KMS-11 (cell line): ENCODE data around the gene ATG4A.

ENCODE experiments used
- H2AFZ ChIP-seq: fragments of 200-600 bp; sonication (generic); 2 replicates; pipeline ENCODE4 v1.6.1; 2016; ENCODE audit warnings: antibody characterized with exemption, mixed run types, low read depth
- H3K27ac ChIP-seq: fragments of 200-600 bp; sonication (generic); 2 replicates; pipeline ENCODE4 v1.6.1; 2016; ENCODE audit warnings: mild to moderate bottlenecking, mixed run types
- H3K27me3 ChIP-seq: fragments of 200-600 bp; sonication (generic); 2 replicates; pipeline ENCODE4 v1.6.1; 2017; ENCODE audit warnings: mild to moderate bottlenecking, low read depth, mixed run types, moderate library complexity; ENCODE audit not compliant: insufficient read depth
- H3K36me3 ChIP-seq: fragments of 200-600 bp; sonication (generic); 2 replicates; pipeline ENCODE4 v1.6.1; 2017; ENCODE audit warnings: mild to moderate bottlenecking, mixed run types; ENCODE audit not compliant: insufficient read depth
- H3K4me1 ChIP-seq: fragments of 200-600 bp; sonication (generic); 2 replicates; pipeline ENCODE4 v1.6.1; 2016; ENCODE audit warnings: mild to moderate bottlenecking, low read depth, mixed run types; ENCODE audit not compliant: poor library complexity, severe bottlenecking
- H3K4me2 ChIP-seq: fragments of 200-600 bp; sonication (generic); 2 replicates; pipeline ENCODE4 v1.7.0; 2016; ENCODE audit warnings: mild to moderate bottlenecking, mixed run types
- H3K4me3 ChIP-seq: fragments of 200-600 bp; sonication (generic); IDR thresholded peaks from 2 replicates; pipeline ENCODE4 v1.6.1; 2017; ENCODE audit warnings: low read depth, low read length, mixed read lengths; ENCODE audit not compliant: insufficient read depth
- H3K79me2 ChIP-seq: fragments of 200-600 bp; sonication (generic); 2 replicates; pipeline ENCODE4 v1.6.1; 2016; ENCODE audit warnings: low read depth, mixed run types; ENCODE audit not compliant: insufficient read depth
- H3K9ac ChIP-seq: fragments of 200-600 bp; sonication (generic); 2 replicates; pipeline ENCODE4 v1.6.1; 2016; ENCODE audit warnings: mild to moderate bottlenecking, mixed run types
- H4K20me1 ChIP-seq: fragments of 200-600 bp; sonication (generic); 2 replicates; pipeline ENCODE4 v1.6.1; 2016; ENCODE audit warnings: mild to moderate bottlenecking, mixed run types; ENCODE audit not compliant: insufficient read depth
- TF ChIP-seq, protein P1 (sequence below): fragments of 200-600 bp; sonication (generic); conservative IDR thresholded peaks from 2 replicates; pipeline ENCODE4 v1.6.1; 2017; ENCODE audit warnings: low read depth, mild to moderate bottlenecking, antibody characterized with exemption, low read length, moderate library complexity, mixed read lengths

The ATG4A gene

DNA sequence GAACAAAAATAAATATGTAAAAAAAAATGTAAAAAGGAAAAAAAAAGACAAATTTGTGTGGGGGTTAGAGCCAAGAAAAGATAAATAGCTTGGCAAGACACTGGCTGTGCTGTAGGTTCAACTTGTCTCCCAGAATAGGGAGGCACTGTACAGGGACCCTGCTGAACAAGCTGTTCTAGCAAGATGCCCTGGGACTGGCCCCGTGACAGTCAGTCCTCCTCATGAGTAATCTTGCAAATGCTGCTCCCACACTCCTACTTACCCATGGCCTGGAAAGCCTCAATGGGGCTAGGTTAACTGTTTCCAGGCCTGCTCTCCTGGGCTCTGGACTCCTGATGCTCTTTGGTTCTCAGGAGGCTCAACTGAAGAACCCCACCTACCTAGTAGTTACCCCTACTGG is 106.8 kb downstream of the ATG4A start:
- Histone ChIP-seq H3K9ac (no peak overlapping the region), H3K79me2 (no peaks in the 10 kb centered on the region), H2AFZ (no peak overlapping the region), H3K4me1 (no peaks in the 10 kb centered on the region), H3K27ac (no peak overlapping the region), H3K4me2 (no peak overlapping the region), H3K36me3 (no peaks in the 10 kb centered on the region), H4K20me1 (no peaks in the 10 kb centered on the region), H3K27me3 (no peaks in the 10 kb centered on the region), H3K4me3 (no peak overlapping the region)
- TF ChIP-seq, protein P1, sequence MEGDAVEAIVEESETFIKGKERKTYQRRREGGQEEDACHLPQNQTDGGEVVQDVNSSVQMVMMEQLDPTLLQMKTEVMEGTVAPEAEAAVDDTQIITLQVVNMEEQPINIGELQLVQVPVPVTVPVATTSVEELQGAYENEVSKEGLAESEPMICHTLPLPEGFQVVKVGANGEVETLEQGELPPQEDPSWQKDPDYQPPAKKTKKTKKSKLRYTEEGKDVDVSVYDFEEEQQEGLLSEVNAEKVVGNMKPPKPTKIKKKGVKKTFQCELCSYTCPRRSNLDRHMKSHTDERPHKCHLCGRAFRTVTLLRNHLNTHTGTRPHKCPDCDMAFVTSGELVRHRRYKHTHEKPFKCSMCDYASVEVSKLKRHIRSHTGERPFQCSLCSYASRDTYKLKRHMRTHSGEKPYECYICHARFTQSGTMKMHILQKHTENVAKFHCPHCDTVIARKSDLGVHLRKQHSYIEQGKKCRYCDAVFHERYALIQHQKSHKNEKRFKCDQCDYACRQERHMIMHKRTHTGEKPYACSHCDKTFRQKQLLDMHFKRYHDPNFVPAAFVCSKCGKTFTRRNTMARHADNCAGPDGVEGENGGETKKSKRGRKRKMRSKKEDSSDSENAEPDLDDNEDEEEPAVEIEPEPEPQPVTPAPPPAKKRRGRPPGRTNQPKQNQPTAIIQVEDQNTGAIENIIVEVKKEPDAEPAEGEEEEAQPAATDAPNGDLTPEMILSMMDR = no peak

DNA sequence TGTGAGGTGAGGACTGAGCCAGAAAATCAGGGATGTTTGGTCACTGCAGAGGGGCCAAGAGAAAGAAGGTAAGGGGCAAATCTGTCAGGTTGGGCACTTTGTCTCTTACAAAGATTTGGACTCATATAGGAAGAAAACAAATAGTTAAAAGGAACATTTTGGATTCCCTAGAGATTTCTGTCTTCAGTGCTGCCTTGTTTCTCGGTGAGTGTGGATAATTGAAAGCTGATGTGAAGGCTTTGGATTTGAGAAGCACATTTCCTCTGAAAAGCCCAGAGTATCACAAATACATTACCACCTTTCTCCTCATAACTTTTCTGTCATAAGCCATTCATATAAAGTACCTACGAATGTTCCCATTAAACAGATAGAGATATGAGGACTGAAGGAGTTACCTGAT is 107.5 kb downstream of the ATG4A start:
- H3K36me3 ChIP-seq = no peaks in the 10 kb centered on the region
- H3K27me3 ChIP-seq = no peaks in the 10 kb centered on the region
- no peak overlapping the region for H2AFZ ChIP-seq
- no peak overlapping the region for H3K4me2 ChIP-seq
- TF ChIP-seq, protein P1 = no peak
- no peaks in the 10 kb centered on the region for H4K20me1 ChIP-seq
- no peak overlapping the region for H3K9ac ChIP-seq
- H3K4me1 ChIP-seq = no peaks in the 10 kb centered on the region
- H3K79me2 ChIP-seq = no peaks in the 10 kb centered on the region
- H3K4me3 ChIP-seq = no peak overlapping the region
- H3K27ac ChIP-seq = no peak overlapping the region

DNA sequence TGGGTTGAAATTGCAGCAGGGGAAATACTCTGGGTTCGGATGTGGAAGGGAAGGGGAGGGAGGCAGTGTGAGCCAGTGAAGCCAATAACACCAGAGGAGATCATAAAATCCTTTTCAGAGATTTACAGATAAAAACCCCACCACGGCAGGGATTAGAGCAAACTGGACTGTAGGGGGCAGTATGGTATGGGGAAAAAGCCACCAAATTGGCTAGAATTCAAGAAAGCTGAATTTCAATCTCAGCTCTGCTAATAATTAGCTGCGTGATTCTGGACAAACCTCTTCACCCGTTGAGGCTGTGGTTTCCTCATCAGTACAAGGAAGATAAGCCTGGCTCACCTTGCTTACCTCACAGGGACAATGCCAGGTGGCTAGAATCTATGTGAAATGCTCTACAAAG is 108.1 kb downstream of the ATG4A start:
- TF ChIP-seq, protein P1 = peak; percentile 73
- Histone ChIP-seq H3K36me3 (no peaks in the 10 kb centered on the region), H2AFZ (no peak overlapping the region), H3K9ac (no peak overlapping the region), H3K4me1 (no peaks in the 10 kb centered on the region), H4K20me1 (no peaks in the 10 kb centered on the region), H3K27ac (no peak overlapping the region), H3K4me2 (no peak overlapping the region), H3K27me3 (no peaks in the 10 kb centered on the region), H3K79me2 (no peaks in the 10 kb centered on the region), H3K4me3 (no peak overlapping the region)

DNA sequence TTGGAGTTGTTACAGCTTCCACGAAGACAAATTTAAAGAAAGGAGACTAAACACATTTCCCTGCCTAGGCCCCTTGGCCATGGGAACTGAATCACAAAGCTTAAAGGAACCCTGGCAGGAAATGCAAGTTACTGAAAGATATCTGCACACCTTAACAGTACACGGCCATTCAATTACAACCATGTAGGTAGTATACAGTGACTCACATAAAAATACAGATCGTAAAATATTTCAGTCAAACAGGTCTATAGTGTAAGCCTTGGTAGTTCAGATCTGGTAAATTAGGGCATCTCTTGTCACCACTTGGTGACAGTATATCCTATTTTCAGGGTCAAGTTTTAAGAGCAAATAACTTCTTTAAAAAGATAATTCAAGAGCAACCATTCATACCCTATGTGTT is 112.0 kb downstream of the ATG4A start:
- Histone ChIP-seq H4K20me1 (no peaks in the 10 kb centered on the region), H3K4me1 (no peaks in the 10 kb centered on the region), H2AFZ (no peak overlapping the region), H3K27me3 (no peaks in the 10 kb centered on the region), H3K27ac (no peak overlapping the region), H3K79me2 (no peaks in the 10 kb centered on the region), H3K4me2 (no peak overlapping the region), H3K36me3 (no peaks in the 10 kb centered on the region), H3K9ac (no peak overlapping the region), H3K4me3 (no peak overlapping the region)
- TF ChIP-seq, protein P1 = no peak
